Measurements from ENCODE around the gene ZNF57. TPM values are rescaled to one million over a fixed set of nuclear protein-coding genes. Genes with fewer than 3 reads are reported as not detected.

ZNF57 gene
- total and polyA plus RNA-seq, 9 of the 15 experiments (the other 6 are each of a cell fraction or from before 2014, with no cell fraction given), result 3.9 to 13.5 (median 7.8) TPM

GRCh38 chr19:2962018-2962670 is 61.4 kb downstream of the ZNF57 start (continued):
- TF ChIP-seq SMARCA5 (IDR thresholded peaks at IDR 0.05) (no peak), TFE3 (CRISPR knock-in tag; IDR thresholded peaks at IDR 0.05) (peak; percentile 11; the same call in 1 of the 2 replicates), ZKSCAN3 (CRISPR knock-in tag; IDR thresholded peaks at IDR 0.05) (no peak), ZNF398 (CRISPR knock-in tag; IDR thresholded peaks at IDR 0.05) (no peak), RAD51 (IDR thresholded peaks at IDR 0.05; ENCODE audit: borderline replicate concordance, low read depth) (no peak), ZFP1 (CRISPR knock-in tag; IDR thresholded peaks at IDR 0.05) (no peak), CBFA2T3 (IDR thresholded peaks at IDR 0.05) (no peak), MEF2D (tag; conservative IDR thresholded peaks at IDR 0.05; ENCODE audit: low read depth) (peak; percentile 71), KAT2B (IDR thresholded peaks at IDR 0.05; ENCODE audit: low read depth, low read length) (no peak), ASH1L (IDR thresholded peaks at IDR 0.05; ENCODE audit: borderline replicate concordance, low read depth, partially characterized antibody) (no peak), EP400 (IDR thresholded peaks at IDR 0.05) (peak; percentile 63), POLR2H (tag; IDR thresholded peaks at IDR 0.05; ENCODE audit: low read depth) (no peak), ZBTB11 (CRISPR knock-in tag; IDR thresholded peaks at IDR 0.05) (no peak; a peak in 1 of 6 replicates), YBX1 (IDR thresholded peaks at IDR 0.05) (no peak), NFIC (IDR thresholded peaks at IDR 0.05) (0 out of 2 replicates have a peak, but pooled peaks have one; percentile 14), KHSRP (IDR thresholded peaks at IDR 0.05) (peak; percentile 88), NEUROD1 (IDR thresholded peaks at IDR 0.05; ENCODE audit: borderline replicate concordance, low read depth, low read length, partially characterized antibody) (no peak), EWSR1 (IDR thresholded peaks at IDR 0.05; ENCODE audit: borderline replicate concordance, low read depth, partially characterized antibody) (no peak), ZNF668 (CRISPR knock-in tag; IDR thresholded peaks at IDR 0.05) (no peak), KAT7 (CRISPR knock-in tag; IDR thresholded peaks at IDR 0.05; ENCODE audit: borderline replicate concordance) (no peak)
- TF ChIP-seq, protein P1, sequence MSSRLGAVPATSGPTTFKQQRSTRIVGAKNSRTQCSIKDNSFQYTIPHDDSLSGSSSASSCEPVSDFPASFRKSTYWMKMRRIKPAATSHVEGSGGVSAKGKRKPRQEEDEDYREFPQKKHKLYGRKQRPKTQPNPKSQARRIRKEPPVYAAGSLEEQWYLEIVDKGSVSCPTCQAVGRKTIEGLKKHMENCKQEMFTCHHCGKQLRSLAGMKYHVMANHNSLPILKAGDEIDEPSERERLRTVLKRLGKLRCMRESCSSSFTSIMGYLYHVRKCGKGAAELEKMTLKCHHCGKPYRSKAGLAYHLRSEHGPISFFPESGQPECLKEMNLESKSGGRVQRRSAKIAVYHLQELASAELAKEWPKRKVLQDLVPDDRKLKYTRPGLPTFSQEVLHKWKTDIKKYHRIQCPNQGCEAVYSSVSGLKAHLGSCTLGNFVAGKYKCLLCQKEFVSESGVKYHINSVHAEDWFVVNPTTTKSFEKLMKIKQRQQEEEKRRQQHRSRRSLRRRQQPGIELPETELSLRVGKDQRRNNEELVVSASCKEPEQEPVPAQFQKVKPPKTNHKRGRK (tag; IDR thresholded peaks at IDR 0.05), result no peak

All from K562 (cell line).